Common myeloid progenitor, CD34-positive (primary cell): Measurements from ENCODE around the gene CNTN2.
A peak's percentile ranks its signal among the peaks of the same experiment; 100 is the strongest.

Experiments used
- CTCF ChIA-PET: fragments of 350-600 bp; sonication (Branson Sonifier 250); formaldehyde crosslinking; loops from one replicate; lab custom pipeline; 2021; ENCODE audit warnings: antibody characterized with exemption; lab: Charles Lee
- POLR2A ChIA-PET: fragments of 350-600 bp; sonication (Branson Sonifier 250); formaldehyde crosslinking; loops from one replicate; lab custom pipeline; 2021; ENCODE audit warnings: antibody characterized with exemption; lab: Charles Lee
- DNase-seq, 3 donors: peaks; one replicate each; pipeline versions ENCODE4 v3.0.0 to v3.0.0-alpha.2; 2013
- H3K27ac ChIP-seq, 2 experiments: 1 replicate in 1 of 2; 2 replicates in 1 of 2; pipeline ENCODE4 v1.7.0; 2013; ENCODE audit warnings: inconsistent platforms in 2 of 2, low read length in 2 of 2, mild to moderate bottlenecking in 2 of 2, low read depth in 1 of 2, moderate library complexity in 1 of 2; ENCODE audit not compliant: severe bottlenecking in 2 of 2, insufficient read depth in 1 of 2, poor library complexity in 1 of 2
- H3K27me3 ChIP-seq, 5 experiments: replicated peaks in 2 of 5; 1 replicate in 3 of 5; 2 replicates in 2 of 5; pipeline versions ENCODE4 v1.6.1 to v1.7.0; 2013; ENCODE audit warnings: low read length in 4 of 5, mild to moderate bottlenecking in 2 of 5, moderate library complexity in 2 of 5, inconsistent platforms in 1 of 5; ENCODE audit not compliant: insufficient read depth in 5 of 5, control insufficient read depth in 4 of 5
- H3K36me3 ChIP-seq, 4 experiments: 1 replicate in 2 of 4; 2 replicates in 2 of 4; pipeline versions ENCODE4 v1.6.1 to v1.7.0; 2013; ENCODE audit warnings: low read length in 3 of 4, control low read depth in 1 of 4, mild to moderate bottlenecking in 1 of 4; ENCODE audit not compliant: control insufficient read depth in 4 of 4, insufficient read depth in 4 of 4
- H3K4me1 ChIP-seq, 4 experiments: 1 replicate in 3 of 4; 2 replicates in 1 of 4; pipeline versions ENCODE4 v1.6.1 to v1.7.1; 2013; ENCODE audit warnings: low read length in 3 of 4, mild to moderate bottlenecking in 3 of 4, control low read depth in 1 of 4, inconsistent platforms in 1 of 4, moderate library complexity in 1 of 4; ENCODE audit not compliant: control insufficient read depth in 4 of 4, insufficient read depth in 4 of 4; ENCODE audit errors: control extremely low read depth in 1 of 4
- H3K4me3 ChIP-seq, 7 experiments: 1 replicate in 4 of 7; 2 replicates in 3 of 7; pipeline versions ENCODE4 v1.5.1 to v1.7.0; 2013; ENCODE audit warnings: mild to moderate bottlenecking in 7 of 7, low read length in 6 of 7, moderate library complexity in 6 of 7, inconsistent platforms in 2 of 7, low read depth in 2 of 7, control low read depth in 1 of 7; ENCODE audit not compliant: insufficient read depth in 4 of 7, control insufficient read depth in 1 of 7; ENCODE audit errors: extremely low read depth in 1 of 7
- H3K9me3 ChIP-seq, 5 experiments: 1 replicate in 4 of 5; 2 replicates in 1 of 5; pipeline versions ENCODE4 v1.6.1 to v1.7.1; 2013; ENCODE audit warnings: low read length in 4 of 5, mild to moderate bottlenecking in 2 of 5, inconsistent platforms in 1 of 5, low read depth in 1 of 5, moderate library complexity in 1 of 5; ENCODE audit not compliant: control insufficient read depth in 4 of 5, insufficient read depth in 2 of 5; ENCODE audit errors: control extremely low read depth in 1 of 5
- WGBS: methylation state at CpG from one replicate; pipeline ENCODE4 v1.1.5; 2013; ENCODE audit not compliant: insufficient coverage; 5-methylcytosine and 5-hydroxymethylcytosine counted together

The CNTN2 gene

DNA sequence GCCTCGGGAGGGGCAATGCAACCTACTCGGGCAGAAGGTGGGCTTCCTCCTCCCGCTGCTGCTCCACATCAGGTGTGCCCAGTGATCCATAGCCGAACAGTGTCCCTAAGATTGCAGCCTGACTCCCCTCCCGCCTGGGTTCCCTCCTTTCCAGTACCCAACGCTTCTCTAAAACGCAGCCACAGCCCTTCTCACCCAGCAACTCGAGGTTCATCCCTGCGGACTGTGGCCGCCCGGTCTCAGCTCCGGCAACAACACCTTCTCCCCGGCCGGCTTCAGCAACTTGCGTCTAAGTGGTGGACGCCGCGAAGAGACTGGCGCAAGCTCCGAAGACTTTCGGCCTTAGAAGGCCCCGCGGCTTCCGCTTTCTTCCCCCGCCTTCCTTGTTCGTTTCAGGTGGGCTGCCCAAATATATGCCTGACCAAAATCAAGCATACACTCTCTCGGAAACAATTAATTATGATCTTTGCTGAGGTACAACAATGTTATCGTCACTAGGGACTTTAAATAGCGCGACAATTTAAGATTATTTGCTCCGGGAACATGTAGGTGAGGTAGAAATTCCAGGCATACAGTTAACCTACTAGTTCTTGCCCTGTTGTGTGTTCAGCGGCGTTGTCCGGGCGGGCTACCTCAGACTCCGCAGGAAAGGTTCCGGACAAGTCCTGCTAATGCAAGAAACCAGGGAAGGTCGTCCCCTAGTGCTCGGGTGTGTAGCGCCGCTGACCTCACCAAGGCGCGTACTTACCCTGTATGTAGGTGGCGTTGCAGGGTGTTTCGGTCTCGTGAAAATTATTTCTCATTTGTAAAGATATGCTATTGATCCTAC, 78.9 kb downstream of the CNTN2 start, which contains the start of gene RBBP5:
Gene RBBP5 (minus strand): TSS at position 319 of the 829 bp plus-strand sequence. CDS start 105 bp downstream, at position 214.
- WGBS, result under 1% methylated on average over 32 of the region's 46 CpGs

DNA sequence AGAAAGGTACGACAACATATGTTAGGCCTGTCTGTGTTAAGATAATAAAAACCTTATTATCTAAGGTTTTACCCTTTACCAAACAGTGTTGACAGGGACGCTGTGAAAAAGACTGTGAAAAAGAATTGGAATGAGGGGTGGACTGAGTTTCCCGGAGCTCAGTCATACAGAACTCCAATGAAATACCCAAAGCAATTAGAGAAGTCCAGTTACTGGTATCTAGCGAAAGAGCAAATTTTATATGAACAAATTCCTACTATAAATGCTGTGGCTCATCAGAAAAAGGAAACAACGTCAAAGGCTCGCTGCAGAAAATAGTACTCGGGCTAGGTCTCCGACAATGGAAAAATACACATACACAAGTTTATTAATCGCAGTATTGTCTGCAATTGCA, 79.5 kb downstream of the CNTN2 start:
- DNase-seq, result no peak
- H3K9me3 ChIP-seq, result no peaks in the 10 kb centered on the region
- no peaks in the 10 kb centered on the region for H3K27me3 ChIP-seq
- peaks cover 10 to 42% (median 32%) of the 10 kb centered on the region in 4 experiments for H3K4me1 ChIP-seq
- no peaks in the 10 kb centered on the region for H3K36me3 ChIP-seq
- ChIA-PET POLR2A (interaction anchor here (0.6 to 1.3 kb wide), 2 partner anchors 19 to 32 kb away, joined by 3 to 4 read pairs; no protein-coding TSS in a partner anchor), CTCF (interaction anchor here (0.5 to 3.9 kb wide), 18 partner anchors 8 to 1493 kb away, joined by 3 to 30 read pairs (median 4); no protein-coding TSS in a partner anchor)
- WGBS, result 14% methylated on average over 1 of the region's 9 CpGs
- H3K4me3 ChIP-seq, result peak overlapping the region in 6 of 7 experiments; percentile 80 to 100 (median 96)
- peak overlapping the region; percentile 99 to 100 for H3K27ac ChIP-seq

More for the DNA sequence above, 78.9 kb downstream of the CNTN2 start, which contains the start of gene RBBP5:
- ChIA-PET POLR2A (interaction anchor here (0.9 to 1.5 kb wide), 3 partner anchors 12 to 22 kb away, joined by 3 to 6 read pairs (median 4); no protein-coding TSS in a partner anchor), CTCF (interaction anchor here (0.5 to 3.9 kb wide), 18 partner anchors 9 to 1492 kb away, joined by 3 to 30 read pairs (median 4); no protein-coding TSS in a partner anchor)
- no peaks in the 10 kb centered on the region for H3K36me3 ChIP-seq
- DNase-seq, result peak; percentile 98 to 99 (median 98)
- H3K4me3 ChIP-seq, result peak within 1 kb of the TSS; percentile 80 to 100 (median 97)
- no peaks in the 10 kb centered on the region for H3K27me3 ChIP-seq
- no peaks in the 10 kb centered on the region for H3K9me3 ChIP-seq
- H3K27ac ChIP-seq, result peak within 1 kb of the TSS; percentile 99 to 100
- peaks cover 10 to 42% (median 32%) of the 10 kb centered on the region in 4 experiments for H3K4me1 ChIP-seq

DNA sequence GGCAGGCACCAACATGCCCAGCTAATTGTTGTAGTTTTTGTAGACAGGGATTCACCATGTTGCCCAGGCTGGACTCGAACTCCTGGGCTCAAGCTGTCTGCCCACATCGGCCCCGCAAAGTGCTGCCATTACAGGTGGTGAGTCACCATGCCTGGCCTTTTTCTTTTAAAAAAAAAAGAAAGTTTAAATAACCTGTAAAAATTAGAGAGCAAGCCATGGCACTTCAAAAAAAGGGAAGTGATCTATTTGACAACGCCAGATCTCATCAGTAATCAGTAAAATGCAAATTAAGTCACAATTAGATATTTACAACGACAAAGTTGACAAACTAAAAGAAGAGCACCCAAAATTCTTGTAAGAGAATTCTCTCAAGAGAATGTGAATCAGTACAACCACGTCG, 81.7 kb downstream of the CNTN2 start:
- CTCF ChIA-PET, result interaction anchor here (2.9 to 3.9 kb wide), 2 partner anchors 10 to 16 kb away, joined by 22 to 30 read pairs; no protein-coding TSS in a partner anchor
- POLR2A ChIA-PET, result no interaction called here
- Histone ChIP-seq H3K36me3 (no peaks in the 10 kb centered on the region), H3K27ac (no peak overlapping the region), H3K9me3 (no peaks in the 10 kb centered on the region), H3K4me3 (no peak overlapping the region), H3K4me1 (peaks cover 10 to 26% (median 19%) of the 10 kb centered on the region in 4 experiments), H3K27me3 (no peaks in the 10 kb centered on the region)
- WGBS, result 100% methylated on average over 2 of the region's 7 CpGs
- peak in 2 of 3 donors; percentile 35 to 57 for DNase-seq

DNA sequence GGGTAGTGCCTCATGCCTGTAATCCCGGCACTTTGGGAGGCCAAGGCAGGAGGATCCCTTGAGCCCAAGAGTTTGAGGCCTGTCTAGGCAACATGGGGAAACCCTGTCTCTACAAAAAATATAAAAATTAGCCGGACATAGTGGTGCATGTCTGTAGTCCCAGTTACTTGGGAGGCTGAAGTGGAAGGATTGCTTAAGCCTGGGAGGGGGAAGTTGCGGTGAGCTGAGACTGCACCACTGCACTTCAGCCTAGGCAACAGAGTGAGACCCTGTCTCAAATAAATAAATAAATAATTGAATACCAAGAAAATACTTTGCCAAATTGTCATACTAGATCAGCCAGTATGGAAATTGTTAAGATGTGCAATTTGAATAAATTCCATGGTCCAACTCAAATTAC, 84.6 kb downstream of the CNTN2 start:
- 89% methylated on average over 1 of the region's 3 CpGs for WGBS
- Histone ChIP-seq H3K27me3 (no peaks in the 10 kb centered on the region), H3K4me1 (peaks cover under 1 to 5% (median 4%) of the 10 kb centered on the region in 4 experiments), H3K36me3 (no peaks in the 10 kb centered on the region), H3K9me3 (no peaks in the 10 kb centered on the region), H3K27ac (no peak overlapping the region), H3K4me3 (no peak overlapping the region)
- no peak for DNase-seq
- ChIA-PET CTCF (interaction anchor here (1.0 kb wide), 1 partner anchor 18 kb away, joined by 3 read pairs; no protein-coding TSS in a partner anchor), POLR2A (no interaction called here)
